Measurements from ENCODE around the gene RAB41.
"Not testable (repeated sequence)": the region's sequence is repeated elsewhere in the genome, so short reads cannot be mapped to it uniquely, and the experiment has no call there.

RAB41 gene

DNA sequence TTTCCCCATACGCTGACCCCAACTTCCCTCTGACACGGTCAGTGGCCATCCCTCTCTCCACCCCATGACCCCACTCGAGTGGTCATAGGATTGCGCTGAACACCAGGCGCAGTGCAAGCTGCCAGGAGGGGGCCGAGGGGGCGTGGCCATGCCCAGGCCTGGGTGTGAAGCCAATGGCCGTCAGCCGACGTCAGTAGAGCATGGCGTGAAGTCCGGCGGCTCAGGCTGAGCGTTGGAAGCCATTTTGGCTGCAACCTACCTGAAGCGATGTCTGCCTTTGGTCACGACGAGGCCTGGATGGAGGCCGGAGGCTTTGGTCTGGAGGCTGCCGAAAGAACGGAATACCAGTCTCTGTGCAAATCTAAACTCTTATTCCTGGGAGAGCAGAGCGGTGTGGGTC is at the start of gene RAB41:
TSS of gene RAB41 (plus strand) at position 222 of the 400 bp plus-strand sequence. CDS start at position 268, 46 bp downstream.
- no peak for DNase-seq (ENCODE audit: low read depth)

DNA sequence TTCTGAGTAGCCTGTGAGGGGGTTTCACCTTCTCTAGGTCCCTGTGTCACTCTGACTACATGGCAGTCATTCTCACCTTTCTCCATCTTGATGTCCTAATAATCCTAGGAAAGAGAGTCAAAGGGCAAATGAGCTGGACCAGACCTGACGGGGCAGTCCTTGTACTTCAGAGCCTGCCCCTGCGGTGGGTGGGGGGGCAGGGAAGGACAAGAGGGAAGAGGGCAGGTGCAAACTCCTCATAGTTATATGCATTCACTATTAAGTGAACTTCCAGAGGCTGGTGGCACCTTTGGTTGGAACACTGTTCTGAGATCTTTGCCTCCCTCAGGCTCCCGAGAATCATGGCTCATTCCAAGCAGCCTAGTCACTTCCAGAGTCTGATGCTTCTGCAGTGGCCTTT is 47.6 kb upstream of the RAB41 start, which contains the start of gene AWAT1:
TSS of gene AWAT1 (plus strand) at position 301 of the 400 bp plus-strand sequence. CDS start at position 342, 41 bp downstream.
- no peak for DNase-seq (ENCODE audit: low read depth)

DNA sequence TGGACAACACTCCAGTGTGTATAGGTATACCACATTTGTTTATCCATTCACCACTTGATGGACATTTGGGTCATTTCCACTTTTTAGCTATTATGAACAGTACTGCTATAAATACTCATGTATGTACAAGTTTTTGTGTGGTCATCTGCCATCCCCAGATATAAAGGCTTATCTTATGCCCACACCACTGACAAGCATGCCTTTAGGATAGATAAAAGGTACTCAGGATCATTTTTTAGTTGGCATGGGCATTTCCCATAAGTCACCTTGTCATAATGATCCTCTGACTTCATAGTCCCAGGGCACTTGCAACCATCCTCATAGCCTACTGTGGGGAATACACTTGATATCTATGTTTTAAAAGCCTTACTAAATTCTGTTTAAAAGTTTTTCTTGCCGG is 41.2 kb upstream of the RAB41 start:
- DNase-seq (ENCODE audit: low read depth) = no peak

DNA sequence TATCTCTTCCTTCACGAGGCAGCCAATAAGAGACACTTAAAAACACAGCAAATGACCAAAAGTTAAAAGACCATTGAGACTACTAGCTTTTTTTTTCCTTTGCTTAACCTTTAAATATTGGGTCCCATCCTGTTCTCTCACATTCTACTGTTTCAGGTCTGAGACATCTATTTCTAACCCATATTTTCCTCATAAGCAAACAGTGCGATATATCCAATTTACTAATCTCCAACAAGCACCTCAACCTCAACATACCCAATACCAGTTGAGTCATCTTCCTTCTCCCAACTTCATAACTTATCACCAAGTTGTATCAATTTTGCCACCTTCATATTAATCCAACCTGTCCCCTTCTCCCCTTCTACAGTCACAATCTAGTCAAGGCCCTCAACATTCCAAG is 40.5 kb upstream of the RAB41 start:
- DNase-seq (ENCODE audit: low read depth) = no peak

DNA sequence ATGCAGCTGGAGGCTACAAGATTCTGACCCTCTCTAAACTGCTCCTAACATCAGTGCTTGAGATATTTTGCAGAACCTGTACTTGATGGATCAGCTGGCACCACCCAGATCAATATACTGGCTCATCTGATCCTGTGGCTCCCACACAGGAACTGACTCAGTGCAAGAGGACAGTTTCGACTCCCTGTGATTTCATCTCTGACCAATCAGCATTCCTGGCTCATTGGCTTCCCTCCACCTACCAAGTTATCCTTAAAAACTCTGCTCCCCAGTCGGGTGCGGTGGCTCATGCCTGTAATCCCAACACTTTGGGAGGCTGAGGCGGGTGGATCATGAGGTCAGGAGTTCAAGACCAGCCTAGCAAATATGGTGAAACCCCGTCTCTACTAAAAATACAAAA is 38.4 kb upstream of the RAB41 start:
- DNase-seq (ENCODE audit: low read depth) = not testable (repeated sequence)

DNA sequence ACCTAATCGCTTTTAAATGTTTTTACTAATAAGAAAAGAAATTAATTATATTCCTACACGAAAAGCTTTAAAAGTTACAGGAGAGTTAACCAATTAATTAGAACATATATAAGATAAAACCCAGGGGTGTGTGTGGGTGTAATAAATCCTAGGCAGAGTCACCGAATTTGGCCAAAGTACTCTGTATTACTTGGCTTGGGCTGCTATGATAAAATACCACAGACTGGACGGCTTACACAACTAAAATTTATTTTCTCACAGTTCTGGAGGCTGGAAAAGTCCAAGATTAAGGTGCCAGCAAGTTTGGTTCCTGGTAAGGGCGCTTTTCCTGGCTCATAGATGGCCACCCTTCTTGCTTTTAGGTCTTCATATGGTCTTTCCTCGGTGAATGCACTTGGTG is 37.1 kb upstream of the RAB41 start:
- DNase-seq (ENCODE audit: low read depth) = no peak

DNA sequence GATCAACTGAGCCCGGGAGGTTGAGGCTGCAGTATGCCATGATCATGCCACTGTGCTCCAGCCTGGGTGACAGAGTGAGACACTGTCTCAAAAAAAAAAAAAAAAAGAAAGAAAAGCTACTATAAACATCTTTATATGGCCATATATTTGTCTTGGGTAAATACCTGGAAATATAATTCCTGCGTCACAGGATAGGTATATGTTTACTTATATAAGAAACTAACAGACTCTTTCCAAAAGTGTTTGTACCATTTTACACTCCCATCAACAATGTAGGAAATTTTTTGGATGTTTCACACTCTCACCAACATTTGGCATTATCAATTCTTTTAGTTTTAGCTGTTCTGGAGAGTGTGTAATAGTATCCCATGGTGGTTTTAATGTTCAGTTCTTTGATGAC is 34.7 kb upstream of the RAB41 start:
- DNase-seq (ENCODE audit: low read depth) = no peak

DNA sequence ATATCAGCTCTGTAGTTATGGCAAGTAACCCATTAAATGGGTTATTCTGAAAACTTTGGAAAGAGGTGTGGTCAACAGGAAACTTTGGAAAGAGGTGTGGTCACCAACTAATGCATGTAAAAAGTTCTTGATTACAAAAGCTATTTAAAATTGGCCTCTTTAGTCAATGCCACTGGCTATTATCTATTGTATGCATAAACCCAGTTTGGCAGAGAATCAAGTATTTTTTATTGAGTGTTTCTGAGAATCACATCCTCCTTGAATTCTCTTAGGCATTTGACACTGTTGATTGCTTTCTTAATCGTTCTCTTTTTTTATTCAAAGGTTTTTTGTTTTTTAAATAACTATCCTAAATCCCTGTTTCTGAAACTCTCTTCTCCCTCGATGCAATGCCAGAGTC is 29.5 kb upstream of the RAB41 start:
- no peak for DNase-seq (ENCODE audit: low read depth)

DNA sequence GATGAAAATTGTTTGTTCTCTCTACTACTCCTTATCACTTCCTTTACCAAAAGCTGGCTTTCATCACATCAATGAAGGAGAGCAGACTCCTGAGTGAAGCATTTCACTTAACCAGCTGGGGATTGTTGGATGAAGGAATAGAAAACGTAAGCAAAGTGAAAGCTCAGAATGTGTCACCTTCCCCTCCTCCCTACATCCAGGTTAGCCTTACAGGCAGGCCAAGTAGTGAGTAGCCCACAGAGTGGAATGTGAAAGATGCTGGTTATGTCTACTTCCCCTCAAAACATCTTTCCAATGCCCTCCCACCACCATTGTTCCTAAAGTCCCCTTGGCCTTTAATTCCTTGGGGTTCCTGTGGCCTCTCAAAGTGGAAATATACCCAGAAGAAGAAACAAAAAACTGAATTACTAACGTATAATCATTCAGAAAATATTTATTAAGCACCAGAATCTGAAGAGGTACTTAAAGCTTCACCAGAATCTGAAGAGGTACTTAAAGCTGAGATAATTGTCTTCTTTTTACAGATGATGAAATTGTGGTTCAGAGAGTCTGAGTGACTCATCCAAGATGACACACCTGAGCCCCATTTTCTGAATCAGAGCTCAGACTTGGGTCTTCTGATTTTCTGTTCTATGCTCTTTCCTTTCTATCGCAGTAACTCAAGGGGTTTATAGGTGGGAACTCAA is 28.5 kb upstream of the RAB41 start:
- DNase-seq (ENCODE audit: low read depth) = no peak

DNA sequence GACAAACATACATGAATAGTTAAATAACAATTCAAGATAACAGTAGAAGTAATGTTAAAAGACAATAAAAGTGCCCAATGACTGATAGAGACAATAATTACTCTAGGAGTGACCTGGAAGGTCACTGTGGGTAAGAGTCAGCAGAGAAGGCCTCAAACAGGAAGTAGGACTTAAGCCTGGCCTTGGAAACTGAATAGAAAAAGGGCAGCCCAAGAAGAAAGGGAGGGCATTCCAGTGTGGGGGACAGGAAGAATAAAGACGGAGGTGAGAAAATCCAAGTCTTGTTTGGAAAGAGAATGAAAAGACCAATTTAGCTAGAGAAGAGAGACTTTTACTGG is 27.9 kb upstream of the RAB41 start:
- no peak for DNase-seq (ENCODE audit: low read depth)

DNA sequence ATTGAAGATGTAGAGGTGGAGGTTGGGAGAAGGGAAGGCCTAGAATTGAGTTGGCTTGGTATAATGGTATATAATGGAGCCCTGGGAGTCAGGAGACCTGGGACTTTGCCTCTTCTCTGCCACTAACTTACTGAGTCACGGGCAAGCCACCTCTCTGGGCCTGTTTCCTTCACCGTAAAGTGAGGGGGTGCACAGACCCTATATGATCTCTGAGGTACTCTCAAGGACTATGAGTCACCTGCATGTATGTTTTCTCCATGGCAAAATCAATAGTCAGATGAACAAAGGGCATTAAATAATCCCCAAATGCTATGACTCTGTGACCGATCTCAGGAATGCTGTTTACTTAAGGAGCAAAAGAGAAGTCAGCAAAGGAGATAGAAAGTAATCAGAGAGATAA is 27.1 kb upstream of the RAB41 start:
- no peak for DNase-seq (ENCODE audit: low read depth)

DNA sequence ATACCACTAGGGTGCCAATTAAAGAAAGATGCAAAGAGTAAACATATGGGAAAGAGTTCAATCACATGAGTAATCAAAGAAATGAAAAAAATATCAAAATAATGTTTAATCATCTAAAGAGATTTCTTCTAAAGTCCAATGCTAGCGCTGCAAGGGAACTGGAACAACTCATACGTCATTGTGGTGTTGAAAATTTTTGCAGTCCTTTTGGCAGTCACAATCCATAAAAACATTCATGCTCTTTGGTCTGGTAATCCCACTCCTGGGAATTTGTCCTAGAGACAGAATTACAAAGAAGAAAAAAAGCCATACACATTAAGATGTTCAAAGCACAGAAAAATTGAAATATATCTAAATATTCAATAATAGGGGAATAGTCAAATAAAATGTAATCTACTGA is 26.5 kb upstream of the RAB41 start:
- no peak for DNase-seq (ENCODE audit: low read depth)

DNA sequence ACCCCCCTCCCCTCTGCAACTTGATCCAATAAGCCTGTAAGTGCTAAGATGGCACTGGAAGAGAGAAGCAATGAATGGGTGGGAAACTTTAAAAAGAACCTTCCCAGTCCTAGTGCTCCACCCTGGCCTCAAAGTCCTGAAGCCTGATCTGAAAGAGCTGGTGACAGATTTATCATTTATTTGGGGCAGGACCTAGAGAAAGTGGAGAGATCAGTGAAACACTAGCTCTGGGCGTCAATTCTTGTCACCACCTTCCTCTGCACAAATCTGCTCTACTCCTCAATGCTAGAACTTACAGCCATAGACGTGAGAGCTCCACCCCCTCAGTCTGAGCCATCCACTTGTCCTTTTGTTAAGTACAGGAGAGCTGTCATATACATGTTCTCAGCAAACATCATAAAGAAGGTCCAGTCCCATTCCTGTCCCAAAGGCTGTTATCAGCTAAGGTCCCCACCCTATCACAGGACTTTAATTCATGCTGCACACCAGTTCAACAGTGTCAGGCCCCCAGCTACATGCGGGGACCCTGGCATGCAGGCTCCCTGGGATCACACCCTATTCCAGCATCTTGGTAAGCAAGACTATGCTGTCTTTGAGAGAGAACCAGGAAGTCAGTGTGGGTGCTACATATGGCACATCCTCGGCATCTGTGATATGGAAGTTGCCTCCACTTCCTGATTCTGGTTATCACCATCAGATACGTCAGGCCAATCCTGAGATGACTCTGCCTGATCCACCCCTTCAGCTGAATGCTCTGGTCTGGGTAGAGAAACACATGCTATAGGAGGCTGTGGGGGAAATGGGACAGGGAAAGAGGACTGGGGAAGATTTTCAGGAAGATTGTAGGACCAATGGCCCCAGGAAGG is 24.3 kb upstream of the RAB41 start:
- DNase-seq (ENCODE audit: low read depth) = no peak

DNA sequence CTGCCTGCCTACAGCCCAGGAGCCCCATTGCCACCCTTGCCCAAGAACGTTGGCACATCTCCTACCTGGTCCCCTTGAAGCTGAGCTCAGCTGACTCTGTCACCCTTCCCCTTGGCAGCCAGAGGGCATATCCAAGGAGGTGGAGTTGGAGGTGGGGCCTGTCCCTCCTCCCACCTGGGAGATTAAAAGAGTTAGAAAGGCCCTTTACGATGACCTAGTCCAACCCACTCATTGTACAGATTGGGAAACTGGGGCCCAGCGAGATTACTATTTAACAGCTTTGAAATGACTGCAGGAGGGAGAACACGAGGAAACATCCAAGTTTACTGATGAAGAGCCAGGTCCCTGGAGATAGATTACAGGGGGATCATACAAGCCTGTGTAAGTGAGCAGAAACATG is 21.9 kb upstream of the RAB41 start, which contains the start of gene P2RY4:
TSS of gene P2RY4 (minus strand) at position 101 of the 400 bp plus-strand sequence. CDS start 580 bp downstream, outside the sequence.
- DNase-seq (ENCODE audit: low read depth) = no peak

DNA sequence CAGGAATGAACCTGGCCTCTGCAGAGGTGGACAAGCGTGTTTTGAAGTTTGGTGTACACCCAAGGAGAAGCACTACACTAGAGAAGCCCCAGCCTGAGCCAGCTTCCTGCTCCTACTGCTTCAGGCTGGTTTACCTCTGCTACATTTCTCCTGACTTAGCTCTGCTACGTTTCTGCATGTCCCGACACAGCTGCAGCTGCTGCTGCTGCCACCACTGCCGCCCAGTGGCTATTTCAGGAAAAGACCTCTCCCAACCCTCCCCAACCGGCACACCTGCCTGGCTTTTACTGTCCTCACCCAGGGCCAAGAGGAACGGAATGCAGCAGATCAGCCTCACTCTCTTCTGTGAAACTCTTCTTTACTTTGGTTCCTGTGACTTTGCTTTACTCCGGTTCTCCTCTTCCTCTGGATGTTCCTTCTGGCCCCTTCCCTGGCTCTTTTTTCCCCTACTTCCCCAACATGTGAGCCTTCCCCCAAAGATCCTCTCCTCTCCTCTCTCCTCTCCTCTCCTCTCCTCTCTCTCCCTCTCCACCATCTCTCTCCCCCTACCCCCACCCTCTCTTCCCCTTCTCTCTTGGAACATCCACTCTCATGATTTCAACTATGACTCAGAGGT is 18.9 kb upstream of the RAB41 start:
- no peak for DNase-seq (ENCODE audit: low read depth)

DNA sequence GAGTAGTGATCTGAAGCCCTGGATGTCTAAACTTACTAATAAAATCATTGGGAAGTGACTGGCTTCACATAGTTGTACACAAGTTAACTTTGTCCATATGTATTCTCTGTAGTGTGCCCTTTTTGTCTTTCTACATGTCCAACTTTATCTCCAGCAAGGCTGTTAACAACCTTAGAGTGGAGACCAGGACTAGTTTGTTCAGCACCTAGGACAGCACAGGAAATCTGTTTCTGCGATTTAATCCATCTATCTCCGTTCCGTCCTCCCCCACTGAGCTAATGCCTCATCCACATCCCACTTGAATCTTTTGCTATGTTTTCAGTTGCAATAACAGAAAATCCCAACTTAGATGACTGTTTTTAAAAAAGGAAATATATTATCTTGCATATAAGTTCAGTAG is 17.2 kb upstream of the RAB41 start:
- DNase-seq (ENCODE audit: low read depth) = no peak

DNA sequence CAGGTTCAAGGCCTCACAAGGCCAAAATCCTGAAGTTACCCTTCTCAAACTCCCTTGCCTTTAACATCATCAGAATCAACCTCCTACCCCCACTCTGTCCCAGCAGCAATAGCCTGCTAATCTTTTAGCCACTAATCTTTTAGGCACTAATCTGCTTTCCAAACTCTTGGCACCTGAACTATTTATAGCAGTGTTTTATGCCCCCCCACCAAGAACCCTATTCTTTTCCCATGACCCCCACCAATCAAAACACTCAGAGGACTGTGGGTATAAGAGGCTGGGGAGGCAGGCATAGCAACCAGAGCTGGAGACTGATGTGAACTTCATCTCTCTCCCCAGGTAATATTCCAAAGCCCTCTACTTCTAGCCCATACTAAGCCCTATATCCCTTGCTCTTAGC is 13.9 kb upstream of the RAB41 start, which contains the start of gene ARR3:
TSS of gene ARR3 (plus strand) at position 301 of the 400 bp plus-strand sequence. CDS start 1,052 bp downstream, outside the sequence.
- no peak for DNase-seq (ENCODE audit: low read depth)

DNA sequence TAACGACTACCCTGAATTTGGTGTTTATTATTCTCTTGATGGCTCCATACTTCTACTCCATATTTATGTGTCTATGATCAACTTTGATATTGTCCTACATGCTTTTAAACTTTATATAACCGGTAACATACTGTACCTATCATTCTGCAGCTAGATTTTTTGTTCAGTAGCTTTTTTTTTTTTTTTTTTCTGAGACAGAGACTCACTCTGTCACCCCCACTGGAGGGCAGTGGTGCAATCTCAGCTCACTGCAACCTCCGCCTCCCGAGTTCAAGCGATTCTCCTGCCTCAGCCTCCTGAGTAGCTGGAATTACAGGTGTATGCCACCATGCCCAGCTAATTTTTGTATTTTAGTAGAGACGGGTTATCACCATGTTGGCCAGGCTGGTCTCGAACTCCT is 7.9 kb upstream of the RAB41 start:
- DNase-seq (ENCODE audit: low read depth) = not testable (repeated sequence)

DNA sequence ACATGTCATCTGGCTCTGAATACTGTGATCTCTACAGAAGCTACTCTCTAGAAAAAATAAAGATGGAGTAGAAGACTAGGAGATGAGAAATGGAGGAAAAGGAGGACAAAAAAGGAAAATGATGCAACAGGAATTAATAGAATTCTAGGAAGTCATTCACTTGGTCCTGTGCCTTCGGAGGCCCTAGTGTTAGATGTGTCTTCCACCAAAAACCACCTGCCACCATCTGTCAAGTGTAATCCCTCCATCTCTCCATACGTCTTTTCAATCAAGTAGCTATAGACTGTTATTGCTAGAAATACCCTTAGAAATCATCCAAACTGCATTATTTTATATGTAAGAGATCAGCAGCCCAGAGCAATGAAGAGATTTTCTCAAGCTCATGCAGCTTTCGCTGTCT is 2.9 kb upstream of the RAB41 start:
- no peak for DNase-seq (ENCODE audit: low read depth)

DNA sequence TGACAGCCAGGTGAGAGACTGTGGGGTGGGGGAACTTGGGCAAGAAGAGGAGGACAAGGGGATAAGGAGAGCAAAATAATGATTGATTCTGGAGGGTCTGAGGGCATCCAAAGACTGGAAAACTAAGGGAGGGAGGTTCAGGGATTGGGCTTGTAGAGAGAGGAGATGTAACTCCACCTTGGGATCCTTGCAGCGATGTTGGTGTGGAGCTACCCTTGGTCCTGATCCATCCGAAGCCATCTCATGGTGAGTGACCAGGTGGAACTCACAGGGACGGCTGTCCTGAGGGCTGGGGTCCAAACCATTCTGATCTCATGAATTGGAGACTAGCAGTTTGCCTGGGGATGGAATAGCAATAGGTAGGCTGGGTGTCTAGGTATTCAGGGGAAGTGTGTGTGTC is 1.4 kb upstream of the RAB41 start:
- no peak for DNase-seq (ENCODE audit: low read depth)

DNA sequence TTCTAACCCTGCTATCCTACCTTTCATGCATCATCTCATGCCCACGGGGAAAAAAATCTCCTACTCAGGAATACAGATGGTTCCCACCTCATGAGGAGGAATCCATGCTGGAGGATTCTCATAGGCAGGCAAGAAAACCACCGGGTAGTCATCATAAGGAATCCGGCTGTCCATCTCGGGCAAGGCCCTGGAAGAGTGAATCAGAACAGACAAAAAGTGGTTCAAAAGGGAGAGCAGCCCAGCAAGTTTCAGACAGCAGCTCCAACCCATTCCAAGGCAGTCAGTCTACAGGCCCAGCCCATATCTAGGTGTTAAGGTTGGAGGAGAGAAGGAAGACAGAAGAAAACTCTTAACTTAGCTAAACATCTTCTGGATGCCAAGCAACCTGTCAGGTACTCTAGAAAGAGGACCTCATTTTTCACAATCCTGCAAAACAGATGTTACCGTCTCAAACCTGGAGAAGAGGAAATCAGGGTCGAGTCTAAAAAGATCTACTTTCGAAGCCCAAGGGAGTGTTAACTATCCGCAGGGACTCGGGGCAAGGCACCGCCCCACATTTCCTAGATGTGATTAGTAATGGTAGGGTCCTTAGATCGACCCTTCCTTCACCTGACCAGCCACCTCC is 7.3 kb downstream of the RAB41 start:
- DNase-seq (ENCODE audit: low read depth) = no peak

Data from activated T-cell treated with anti-CD3 and anti-CD28 coated beads for 1 hour (primary cell).